HepG2 (cell line): ENCODE data around the gene TACC3. TPM values are rescaled to one million over a fixed set of nuclear protein-coding genes. Genes with fewer than 3 reads are reported as not detected.

Source experiments
- ATAC-seq: fragments of 200-7000 bp; cut with Tn5 transposase; 3 replicates; pipeline ENCODE4 v1.9.1; 2020; ENCODE audit warnings: mild to moderate bottlenecking, moderate library complexity
- BruUV-seq: library from RNA; stranded (reverse); fragments of 400-500 nt; replicated peaks from 2 replicates; lab custom pipeline; 2021; lab: Mats Ljungman, UMichigan
- CTCF ChIA-PET: fragments of 300-600 bp; formaldehyde crosslinking; extraction: SDS; loops from one replicate; lab custom pipeline; 2021; ENCODE audit warnings: low total read pairs, inconsistent platforms, low intra/inter-chr PET ratio; lab: Yijun Ruan, JAX
- POLR2A ChIA-PET: fragments of 350-600 bp; sonication (Branson Sonifier 250); formaldehyde crosslinking; loops from one replicate; lab custom pipeline; 2020; ENCODE audit warnings: antibody characterized with exemption, inconsistent platforms; lab: Yijun Ruan, JAX
- DNase-seq: peaks from one replicate; pipeline ENCODE4 v3.0.0-alpha.2; 2015; ENCODE audit warnings: low spot score
- FAIRE-seq: peaks from 3 replicates; lab custom pipeline; 2011; peaks lifted over from hg19 to GRCh38; lab: Jason Lieb, UNC
- H2AFZ ChIP-seq: one replicate; pipeline ENCODE4 v1.6.1; 2011; ENCODE audit warnings: low read length, inconsistent platforms
- H3K27ac ChIP-seq: fragments of 300-600 bp; 3 replicates; pipeline ENCODE4 v1.8.0; 2011; ENCODE audit warnings: mixed run types, mild to moderate bottlenecking, mixed read lengths, low read length, inconsistent platforms; ENCODE audit not compliant: insufficient read depth; ENCODE audit errors: extremely low read length
- H3K27me3 ChIP-seq, 2 experiments: fragments of 200-600 bp in 1 of 2; 2 replicates in 1 of 2; 3 replicates in 1 of 2; pipeline versions ENCODE4 v1.6.0 to v1.8.0; 2011; ENCODE audit warnings: low read length in 2 of 2, mild to moderate bottlenecking in 2 of 2, moderate library complexity in 2 of 2, inconsistent platforms in 1 of 2; ENCODE audit not compliant: insufficient read depth in 2 of 2, control insufficient read depth in 1 of 2
- H3K36me3 ChIP-seq, 2 experiments: fragments of 200-600 bp in 1 of 2; replicated peaks in 1 of 2; 2 replicates in 1 of 2; 3 replicates in 1 of 2; pipeline versions ENCODE4 v1.5.1 to v1.8.0; 2011; ENCODE audit warnings: low read length in 2 of 2, inconsistent platforms in 1 of 2; ENCODE audit not compliant: insufficient read depth in 2 of 2, control insufficient read depth in 1 of 2
- H3K4me1 ChIP-seq: 2 replicates; pipeline ENCODE4 v1.5.1; 2012; ENCODE audit warnings: low read length, inconsistent platforms; ENCODE audit not compliant: insufficient read depth
- H3K4me2 ChIP-seq: 2 replicates; pipeline ENCODE4 v1.6.0; 2011; ENCODE audit warnings: low read depth, low read length, inconsistent platforms
- H3K4me3 ChIP-seq, 3 experiments: fragments of 200-600 bp in 1 of 3; sonication (generic), shearing (Covaris generic) in 1 of 3; replicated peaks in 1 of 3; 2 replicates each; pipeline ENCODE4 v1.5.1; 2011 to 2016; ENCODE audit warnings: low read length in 3 of 3, inconsistent platforms in 2 of 3, low read depth in 2 of 3, mild to moderate bottlenecking in 2 of 3, control low read depth in 1 of 3, mixed read lengths in 1 of 3; ENCODE audit not compliant: insufficient read depth in 1 of 3
- H3K79me2 ChIP-seq: one replicate; pipeline ENCODE4 v1.6.1; 2011; ENCODE audit warnings: low read length, inconsistent platforms; ENCODE audit not compliant: insufficient read depth
- H3K9ac ChIP-seq: 2 replicates; pipeline ENCODE4 v1.6.0; 2011; ENCODE audit warnings: mild to moderate bottlenecking, low read depth, low read length, inconsistent platforms; ENCODE audit not compliant: insufficient read depth
- H3K9me3 ChIP-seq: 2 replicates; pipeline ENCODE4 v1.5.1; 2012; ENCODE audit warnings: mild to moderate bottlenecking, low read length
- H4K20me1 ChIP-seq: 2 replicates; pipeline ENCODE4 v1.6.0; 2011; ENCODE audit warnings: inconsistent platforms, mild to moderate bottlenecking, low read length, moderate library complexity; ENCODE audit not compliant: insufficient read depth
- CREM ChIP-seq, 2 experiments: sonication (generic) in 1 of 2; formaldehyde crosslinking in 1 of 2; IDR thresholded peaks; 2 replicates each; pipeline versions ENCODE4 v1.4.0 to v1.6.1; 2016 to 2020; ENCODE audit warnings: antibody characterized with exemption in 1 of 2, mild to moderate bottlenecking in 1 of 2, missing genetic modification reagents in 1 of 2
- EEA1 ChIP-seq: sonication (generic); formaldehyde crosslinking; IDR thresholded peaks from 2 replicates; pipeline ENCODE4 v1.5.1; 2020; ENCODE audit warnings: mild to moderate bottlenecking, missing genetic modification reagents, borderline replicate concordance
- EHMT2 ChIP-seq: fragments of 200-600 bp; sonication (generic); IDR thresholded peaks from 2 replicates; pipeline ENCODE4 v1.7.0; 2017; ENCODE audit warnings: antibody characterized with exemption, low read depth, low read length, borderline replicate concordance
- FOXK2 ChIP-seq: fragments of 450-650 bp; IDR thresholded peaks from 2 replicates; pipeline ENCODE4 v1.6.1; 2016
- ONECUT2 ChIP-seq: sonication (generic); formaldehyde crosslinking; IDR thresholded peaks from 2 replicates; pipeline ENCODE4 v1.4.0; 2020; ENCODE audit warnings: missing genetic modification reagents
- RXRB ChIP-seq: IDR thresholded peaks from 2 replicates; pipeline ENCODE4 v1.6.1; 2016; ENCODE audit warnings: borderline replicate concordance, missing genetic modification reagents, missing compliant biosample characterization
- U2AF2 ChIP-seq: fragments of 200-400 bp; formaldehyde crosslinking; IDR thresholded peaks from 2 replicates; pipeline ENCODE4 v1.6.1; 2017; ENCODE audit warnings: low read depth, mild to moderate bottlenecking, low read length
- ZNF180 ChIP-seq: sonication (generic); formaldehyde crosslinking; IDR thresholded peaks from 2 replicates; pipeline ENCODE4 v1.4.0; 2020; ENCODE audit warnings: low read depth, missing genetic modification reagents, borderline replicate concordance
- ZNF235 ChIP-seq: sonication (generic); formaldehyde crosslinking; IDR thresholded peaks from 2 replicates; pipeline ENCODE4 v1.8.1; 2023; ENCODE audit warnings: mild to moderate bottlenecking, missing genetic modification reagents, borderline replicate concordance
- ZNF549 ChIP-seq: sonication (generic); formaldehyde crosslinking; IDR thresholded peaks from 2 replicates; pipeline ENCODE4 v1.5.0; 2020; ENCODE audit warnings: missing genetic modification reagents
- ZNF616 ChIP-seq: sonication (generic); formaldehyde crosslinking; IDR thresholded peaks from 2 replicates; pipeline ENCODE4 v1.5.0; 2020; ENCODE audit warnings: low read depth, mild to moderate bottlenecking, missing genetic modification reagents
- WGBS: methylation state at CpG from one replicate; pipeline ENCODE4 v1.1.6; 2017; ENCODE audit warnings: low lambda C conversion rate; 5-methylcytosine and 5-hydroxymethylcytosine counted together
- in situ Hi-C: cut with HindIII; loops from 2 replicates; pipeline ENCODE4 v1.10.0; 2017; ENCODE audit warnings: low pct_unique_long_range_greater_than_20kb; ENCODE audit not compliant: extremely low pct_ligation_motif_present
- intact Hi-C: fragments of 100-400 bp; cut with micrococcal nuclease; formaldehyde crosslinking; loops from one replicate; pipeline ENCODE4 v1.10.0; 2022; ENCODE audit not compliant: unreplicated experiment
- polyA plus RNA-seq, 8 experiments: library from polyadenylated mRNA; depleted of rRNA in 3 of 8; stranded (reverse) in 7 of 8; unstranded in 1 of 8; fragments of >200 nt; fragmentation: Illumina TruSeq in 4 of 8; extraction: Trizol in 4 of 8; gene quantifications; 2 replicates each; pipeline versions ENCODE4 v1.2.1 to v1.2.3, GENCODE V29; 2011 to 2016; ENCODE audit warnings: low read depth in 4 of 8, missing spikeins in 1 of 8, mixed read lengths in 1 of 8; ENCODE audit not compliant: insufficient read depth in 1 of 8
- total RNA-seq, 5 experiments: library from RNA; depleted of rRNA; stranded (reverse); fragments of >200 nt; fragmentation: Illumina TruSeq; extraction: Trizol; gene quantifications; 2 replicates each; pipeline ENCODE4 v1.2.3, GENCODE V29; 2016; ENCODE audit warnings: low read depth in 1 of 5
- TF ChIP-seq, protein P1 (sequence below): IDR thresholded peaks from 2 replicates; pipeline ENCODE4 v1.6.1; 2016; ENCODE audit warnings: control low read depth
- TF ChIP-seq, protein P2 (sequence below): sonication (generic); formaldehyde crosslinking; IDR thresholded peaks from 2 replicates; pipeline ENCODE4 v1.5.0; 2020; ENCODE audit warnings: missing genetic modification reagents
- TF ChIP-seq, protein P3 (sequence below): sonication (generic); formaldehyde crosslinking; IDR thresholded peaks from 2 replicates; pipeline ENCODE4 v1.4.0; 2020; ENCODE audit warnings: missing genetic modification reagents
- TF ChIP-seq, protein P4 (sequence below): sonication (generic); formaldehyde crosslinking; IDR thresholded peaks from 2 replicates; pipeline ENCODE4 v1.5.0; 2020; ENCODE audit warnings: missing genetic modification reagents

The TACC3 gene
- total and polyA plus RNA-seq, 2 of the 13 experiments (the other 11 are each of a cell fraction or from before 2014, with no cell fraction given) = 20.3 to 21.2 TPM

DNA sequence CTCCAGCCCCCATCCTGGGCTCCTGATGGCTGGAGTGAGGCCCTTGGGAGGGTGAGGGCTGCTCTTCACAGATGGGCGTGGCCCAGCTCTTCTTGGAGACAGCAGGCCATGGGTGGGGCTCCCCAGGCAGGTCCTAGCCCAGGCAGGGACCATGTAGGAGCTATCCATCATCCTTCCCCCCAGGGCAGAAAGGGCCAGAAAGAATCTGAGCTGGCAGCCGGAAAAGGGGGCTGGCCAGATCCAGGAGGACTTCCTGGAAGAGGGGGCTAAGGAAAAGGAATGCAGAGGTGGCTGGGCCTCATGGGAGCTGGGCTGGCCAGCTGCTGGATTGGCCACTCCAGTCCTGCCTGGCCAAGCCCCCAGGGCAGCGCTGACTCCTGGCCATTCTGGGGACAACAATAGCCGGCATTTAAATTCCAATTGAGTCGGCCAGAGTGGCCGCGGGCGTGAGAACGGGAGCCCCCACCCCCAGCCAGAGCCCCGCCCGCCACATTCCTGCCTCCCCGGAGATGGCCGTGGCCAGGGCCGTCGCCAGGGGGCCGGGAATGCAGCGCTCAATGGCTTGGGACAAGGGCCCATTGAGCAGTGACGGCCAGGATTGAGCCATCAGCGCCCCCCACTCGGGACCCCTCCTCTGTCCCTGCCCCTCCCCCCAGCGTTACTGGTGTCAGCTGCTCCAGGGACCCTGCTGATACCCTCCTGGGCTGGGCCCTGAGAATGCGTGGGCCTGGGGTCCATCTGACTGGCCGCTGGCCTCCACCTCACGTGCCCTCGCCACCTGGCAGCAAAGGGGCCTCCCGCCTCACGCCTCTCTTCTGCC lies 56.7 kb downstream of the TACC3 start:
- Histone ChIP-seq H3K27ac (peak overlapping the region; percentile 86), H3K27me3 (no peaks in the 10 kb centered on the region), H3K79me2 (peaks cover 7% of the 10 kb centered on the region), H3K4me1 (peaks cover 97% of the 10 kb centered on the region), H3K4me2 (peak overlapping the region; percentile 87), H3K4me3 (peak overlapping the region; percentile 36 to 67 (median 44); a peak in 5 of 6 replicates), H2AFZ (no peak overlapping the region), H3K9me3 (no peaks in the 10 kb centered on the region), H3K9ac (peak overlapping the region; percentile 73), H4K20me1 (no peaks in the 10 kb centered on the region), H3K36me3 (no peaks in the 10 kb centered on the region)
- BruUV-seq = no TSS peak
- peak; percentile 39 for ATAC-seq
- intact Hi-C loops (loop anchor here (2.0 to 5.0 kb wide), 3 partner anchors 17 to 34 kb away; no protein-coding TSS in a partner anchor), in situ Hi-C loops (no loop called here)
- DNase-seq = peak; percentile 81
- peak; percentile 39 for FAIRE-seq
- ChIA-PET CTCF (interaction anchor here (2.9 kb wide), 1 partner anchor 32 kb away, joined by 15 read pairs; no protein-coding TSS in a partner anchor), POLR2A (interaction anchor here (0.9 to 34.3 kb wide), 8 partner anchors 8 to 85 kb away, joined by 4 to 1258 read pairs (median 6); partner anchors contain the start of gene FGFR3)
- 58% methylated on average over 5 of the region's 27 CpGs for WGBS
- TF ChIP-seq, protein P1, sequence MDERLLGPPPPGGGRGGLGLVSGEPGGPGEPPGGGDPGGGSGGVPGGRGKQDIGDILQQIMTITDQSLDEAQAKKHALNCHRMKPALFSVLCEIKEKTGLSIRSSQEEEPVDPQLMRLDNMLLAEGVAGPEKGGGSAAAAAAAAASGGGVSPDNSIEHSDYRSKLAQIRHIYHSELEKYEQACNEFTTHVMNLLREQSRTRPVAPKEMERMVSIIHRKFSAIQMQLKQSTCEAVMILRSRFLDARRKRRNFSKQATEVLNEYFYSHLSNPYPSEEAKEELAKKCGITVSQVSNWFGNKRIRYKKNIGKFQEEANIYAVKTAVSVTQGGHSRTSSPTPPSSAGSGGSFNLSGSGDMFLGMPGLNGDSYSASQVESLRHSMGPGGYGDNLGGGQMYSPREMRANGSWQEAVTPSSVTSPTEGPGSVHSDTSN (CRISPR knock-in tag) = no peak
- TF ChIP-seq CREM (IDR thresholded peaks at IDR 0.05) (no peak), CREM (CRISPR knock-in tag; IDR thresholded peaks at IDR 0.05) (no peak), U2AF2 (no peak), ONECUT2 (CRISPR knock-in tag) (no peak), FOXK2 (no peak), RXRB (CRISPR knock-in tag) (peak; percentile 52; the same call in 1 of the 2 replicates), EHMT2 (no peak), ZNF616 (CRISPR knock-in tag) (no peak), EEA1 (CRISPR knock-in tag) (no peak), ZNF180 (CRISPR knock-in tag) (no peak), ZNF549 (CRISPR knock-in tag) (no peak), ZNF235 (no peak)
- TF ChIP-seq, protein P2, sequence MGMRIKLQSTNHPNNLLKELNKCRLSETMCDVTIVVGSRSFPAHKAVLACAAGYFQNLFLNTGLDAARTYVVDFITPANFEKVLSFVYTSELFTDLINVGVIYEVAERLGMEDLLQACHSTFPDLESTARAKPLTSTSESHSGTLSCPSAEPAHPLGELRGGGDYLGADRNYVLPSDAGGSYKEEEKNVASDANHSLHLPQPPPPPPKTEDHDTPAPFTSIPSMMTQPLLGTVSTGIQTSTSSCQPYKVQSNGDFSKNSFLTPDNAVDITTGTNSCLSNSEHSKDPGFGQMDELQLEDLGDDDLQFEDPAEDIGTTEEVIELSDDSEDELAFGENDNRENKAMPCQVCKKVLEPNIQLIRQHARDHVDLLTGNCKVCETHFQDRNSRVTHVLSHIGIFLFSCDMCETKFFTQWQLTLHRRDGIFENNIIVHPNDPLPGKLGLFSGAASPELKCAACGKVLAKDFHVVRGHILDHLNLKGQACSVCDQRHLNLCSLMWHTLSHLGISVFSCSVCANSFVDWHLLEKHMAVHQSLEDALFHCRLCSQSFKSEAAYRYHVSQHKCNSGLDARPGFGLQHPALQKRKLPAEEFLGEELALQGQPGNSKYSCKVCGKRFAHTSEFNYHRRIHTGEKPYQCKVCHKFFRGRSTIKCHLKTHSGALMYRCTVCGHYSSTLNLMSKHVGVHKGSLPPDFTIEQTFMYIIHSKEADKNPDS (CRISPR knock-in tag) = no peak
- TF ChIP-seq, protein P3, sequence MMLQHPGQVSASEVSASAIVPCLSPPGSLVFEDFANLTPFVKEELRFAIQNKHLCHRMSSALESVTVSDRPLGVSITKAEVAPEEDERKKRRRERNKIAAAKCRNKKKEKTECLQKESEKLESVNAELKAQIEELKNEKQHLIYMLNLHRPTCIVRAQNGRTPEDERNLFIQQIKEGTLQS (CRISPR knock-in tag) = no peak
- TF ChIP-seq, protein P4, sequence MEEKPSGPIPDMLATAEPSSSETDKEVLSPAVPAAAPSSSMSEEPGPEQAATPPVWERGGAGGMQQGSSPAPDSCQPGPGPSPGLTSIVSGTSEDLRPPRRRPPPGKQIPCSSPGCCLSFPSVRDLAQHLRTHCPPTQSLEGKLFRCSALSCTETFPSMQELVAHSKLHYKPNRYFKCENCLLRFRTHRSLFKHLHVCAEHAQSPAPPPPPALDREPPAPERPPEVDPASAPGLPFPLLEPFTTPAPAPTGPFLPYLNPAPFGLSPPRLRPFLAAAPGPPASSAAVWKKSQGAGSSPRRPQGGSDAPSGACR (CRISPR knock-in tag) = peak; percentile 58; the same call in 1 of the 2 replicates
